Measurements from ENCODE around the gene C2orf76.

C2orf76 gene

GRCh38 chr2:119261493-119262225, 105.0 kb downstream of the C2orf76 start:
- DNase-seq, result no peak

GRCh38 chr2:119260646-119261492, 105.8 kb downstream of the C2orf76 start:
- DNase-seq, result no peak

DNA sequence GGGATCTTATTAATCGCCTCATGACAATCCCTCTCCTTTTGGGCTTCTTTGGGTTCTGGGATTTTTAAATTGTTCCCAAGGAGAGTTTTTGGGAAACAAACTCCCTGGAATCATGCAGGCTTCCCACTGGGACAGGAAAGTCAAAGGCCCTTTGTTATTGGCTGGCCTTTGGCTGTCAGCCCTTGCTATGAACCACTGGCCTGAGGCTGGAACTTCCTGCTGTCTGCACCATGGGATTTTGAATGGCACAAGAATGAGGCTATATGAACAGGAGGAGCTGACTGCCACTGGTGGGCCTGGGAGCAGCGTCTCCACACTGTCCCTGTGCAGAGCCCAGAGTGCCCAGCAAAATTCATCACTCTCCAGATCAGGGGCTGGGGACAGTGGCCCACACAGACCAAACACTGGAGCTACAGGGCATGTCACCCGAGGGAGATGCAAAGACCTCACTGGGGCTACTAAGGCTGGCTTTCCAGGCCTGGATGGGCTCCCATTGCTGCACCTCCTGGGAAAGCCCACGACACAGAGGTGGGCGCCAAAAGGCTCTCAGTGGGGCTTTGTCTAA, 107.3 kb downstream of the C2orf76 start:
- DNase-seq, result no peak

GRCh38 chr2:119257198-119257597, 109.4 kb downstream of the C2orf76 start:
- DNase-seq, result no peak

DNA sequence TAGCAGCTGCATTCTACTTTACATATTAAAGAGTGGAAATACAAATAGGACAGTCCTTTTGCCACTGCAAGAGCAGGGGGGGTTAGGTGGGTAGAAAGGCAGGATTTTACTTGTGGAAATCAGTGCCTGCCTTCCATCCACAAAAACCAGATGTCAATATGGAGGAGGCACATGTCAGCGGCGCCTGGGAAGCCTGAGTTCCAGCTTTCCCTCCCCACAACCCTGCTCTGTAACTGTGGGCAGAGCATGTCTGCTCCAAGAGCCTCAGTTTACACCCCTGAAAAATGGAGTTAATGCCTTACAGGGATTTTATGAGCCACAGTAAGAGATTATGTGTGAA, 110.1 kb downstream of the C2orf76 start:
- DNase-seq, result peak; percentile 54

DNA sequence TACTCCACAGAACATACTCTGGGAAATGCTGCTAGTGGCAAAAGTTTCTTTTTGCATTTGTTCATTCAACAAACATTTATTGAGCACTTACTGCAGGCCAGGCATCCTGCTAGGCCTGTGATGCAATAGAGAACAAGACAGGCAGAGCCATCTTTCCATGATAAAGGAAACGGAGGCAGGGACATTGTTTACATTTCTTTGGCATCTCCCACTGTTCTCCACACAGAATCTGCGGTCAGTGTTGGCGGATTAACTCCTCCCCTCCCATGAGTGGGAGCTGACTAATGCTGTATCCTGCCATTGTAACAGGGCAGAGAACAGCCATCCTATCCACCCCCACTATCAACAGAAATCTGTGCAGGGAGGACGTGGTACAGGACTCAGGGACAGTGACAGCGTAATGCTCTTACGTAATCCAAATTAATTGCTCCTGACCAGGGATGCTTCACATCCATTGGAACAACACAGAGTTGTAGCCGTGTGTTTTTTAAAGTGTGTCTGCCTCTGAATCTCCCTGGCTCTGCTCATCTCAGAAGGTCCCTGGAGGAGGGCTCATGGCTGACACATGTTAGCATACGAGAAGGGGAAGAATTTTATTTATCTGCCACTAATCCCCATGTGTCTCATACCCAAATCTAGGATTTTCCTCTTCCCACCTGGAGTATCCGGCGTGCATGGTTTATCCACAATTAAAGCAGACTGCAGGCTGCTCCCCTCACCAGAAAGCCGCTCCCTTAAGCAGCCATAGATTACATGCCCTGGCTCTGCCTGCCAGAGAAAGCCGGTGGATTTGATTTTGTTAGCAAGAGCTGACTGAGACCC, 110.7 kb downstream of the C2orf76 start:
- no peak for DNase-seq

- DNase-seq, result no peak
These were observed 112.0 kb downstream of the C2orf76 start for GRCh38 chr2:119254601-119255080.

- no peak for DNase-seq
These were observed 112.7 kb downstream of the C2orf76 start for GRCh38 chr2:119253760-119254600.

DNA sequence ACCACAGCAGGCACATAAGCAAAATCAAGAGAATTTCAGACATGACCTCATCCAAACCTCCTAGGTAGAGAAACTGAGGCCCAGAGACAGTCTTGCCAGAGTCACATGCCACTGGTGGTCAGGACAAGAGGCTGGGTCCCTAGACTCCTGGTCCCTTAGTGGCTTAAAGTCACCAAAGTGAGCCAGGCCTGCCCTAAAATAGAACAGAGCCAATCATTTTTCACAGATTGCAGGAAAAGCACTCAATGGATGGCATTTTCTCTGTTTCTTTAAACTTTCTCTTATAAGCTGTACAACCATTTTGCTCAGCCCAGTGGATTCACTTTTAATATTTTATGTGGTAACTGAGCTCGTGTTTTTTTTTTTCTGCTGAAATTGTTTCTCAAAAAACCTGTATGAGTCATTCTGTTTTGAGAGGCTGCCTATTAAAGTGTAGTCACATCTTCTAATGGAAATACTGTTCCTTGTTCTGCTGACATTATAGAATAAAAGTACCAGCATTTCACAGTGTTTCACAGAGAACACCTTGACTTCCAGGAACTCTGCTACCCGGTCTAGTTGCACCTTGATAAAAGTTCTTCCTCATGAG, 113.4 kb downstream of the C2orf76 start:
- DNase-seq, result no peak

All from NCI-H526 treated with DMSO at 0.1 percent for 48 hours (cell line).